HG03432 (cell line): ENCODE measurements around the gene NIPAL3.
"Not testable (repeated sequence)": the region's sequence is repeated elsewhere in the genome, so short reads cannot be mapped to it uniquely, and the experiment has no call there.

Experiments used
- ATAC-seq: cut with Tn5 transposase; IDR thresholded peaks from one replicate; pipeline ENCODE4 v1.9.1; 2021; ENCODE audit warnings: mild to moderate bottlenecking, moderate library complexity; ENCODE audit not compliant: unreplicated experiment

NIPAL3 gene

DNA sequence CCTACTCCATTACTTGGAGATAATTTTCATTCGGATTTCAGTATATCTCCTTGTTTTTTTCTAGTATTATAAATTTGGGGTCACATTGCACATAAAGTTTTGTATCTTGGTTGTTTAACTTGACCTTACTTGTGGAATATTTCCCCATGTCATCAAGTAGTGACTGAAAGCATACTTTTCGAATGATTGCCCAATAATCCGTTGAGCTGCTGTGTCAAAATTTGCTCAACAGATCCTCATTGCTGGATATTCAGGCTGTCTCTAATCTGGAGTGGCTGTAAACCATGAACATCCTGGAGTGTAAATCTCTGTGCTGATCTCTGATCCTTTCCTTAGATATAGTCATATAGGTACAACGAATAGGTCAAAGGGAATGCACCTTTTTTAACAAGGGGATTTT is 4.9 kb downstream of the NIPAL3 start:
- ATAC-seq = no peak

DNA sequence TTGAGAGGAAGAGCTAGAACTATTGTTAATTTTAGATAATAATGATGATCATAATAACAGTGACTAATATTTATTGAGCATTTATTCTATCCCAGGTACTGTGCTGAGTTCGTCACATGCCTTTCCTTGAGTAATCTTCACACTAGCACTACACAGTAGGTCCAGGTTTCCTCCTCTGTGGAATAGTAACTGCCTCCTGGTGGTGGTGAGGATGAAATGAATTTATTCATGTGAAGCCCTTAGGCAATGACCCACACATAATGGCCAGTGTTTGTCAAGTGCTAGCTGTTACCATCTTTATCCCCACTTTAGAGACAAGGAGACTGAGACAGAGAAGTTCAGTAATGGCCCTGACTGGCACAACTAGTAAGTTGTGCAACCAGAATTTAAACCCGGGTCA is 5.9 kb downstream of the NIPAL3 start:
- ATAC-seq = no peak

DNA sequence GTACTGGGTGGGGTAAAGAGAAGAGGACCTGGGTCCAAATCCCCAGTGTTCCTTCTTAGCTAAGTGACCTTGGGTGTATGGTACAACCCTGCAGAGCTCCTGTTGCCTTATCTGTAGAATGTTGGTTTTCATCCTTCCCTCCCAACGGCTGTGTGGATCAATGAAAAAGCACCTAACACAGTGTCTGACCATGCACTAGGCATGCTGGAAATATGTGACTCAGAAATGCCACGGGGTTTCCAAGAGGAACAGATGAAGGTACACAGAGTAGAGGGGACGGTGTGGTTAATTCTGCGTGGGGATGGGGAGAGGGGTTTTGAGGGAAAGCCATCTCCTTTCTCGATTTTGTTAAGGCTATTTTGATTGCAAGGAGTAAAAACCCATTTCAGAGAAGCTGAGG is 8.6 kb downstream of the NIPAL3 start:
- ATAC-seq = no peak

DNA sequence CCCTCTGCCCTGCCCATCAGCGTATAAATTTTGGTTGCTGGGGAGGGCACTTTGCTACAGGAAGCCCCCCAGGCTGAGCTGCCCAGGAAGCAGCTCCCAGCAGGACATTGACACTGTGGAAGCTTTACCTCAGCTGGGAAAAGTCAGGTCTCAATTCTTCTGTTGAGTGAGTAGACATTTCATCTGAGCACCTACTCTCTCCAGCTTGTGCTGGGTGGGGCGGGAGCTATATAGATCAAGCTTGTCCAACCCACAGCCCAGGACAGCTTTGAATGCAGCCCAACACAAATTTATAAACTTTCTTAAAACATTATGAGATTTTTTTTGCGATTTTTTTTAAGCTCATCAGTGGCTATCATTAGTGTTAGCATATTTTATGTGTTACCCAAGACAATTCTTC is 9.4 kb downstream of the NIPAL3 start:
- ATAC-seq = no peak

DNA sequence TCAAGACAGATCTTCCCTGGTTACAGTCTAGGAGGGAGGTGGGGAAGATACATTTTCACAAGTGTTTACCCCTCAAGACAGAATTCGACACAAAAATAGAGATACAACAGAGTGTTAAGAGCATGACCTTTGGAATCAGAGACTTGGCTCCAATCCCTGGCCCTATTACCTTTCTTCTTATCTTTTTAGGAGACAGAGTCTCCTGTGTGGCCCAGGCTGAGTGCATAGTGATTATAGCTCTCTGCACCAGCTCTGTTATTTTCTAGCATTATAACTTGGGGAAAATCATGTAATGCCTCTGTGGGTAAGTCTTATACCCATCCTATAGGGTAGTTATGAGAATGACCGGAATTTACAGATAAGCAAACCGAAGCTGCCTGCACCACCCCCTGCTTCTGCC is 9.8 kb downstream of the NIPAL3 start:
- ATAC-seq = no peak

DNA sequence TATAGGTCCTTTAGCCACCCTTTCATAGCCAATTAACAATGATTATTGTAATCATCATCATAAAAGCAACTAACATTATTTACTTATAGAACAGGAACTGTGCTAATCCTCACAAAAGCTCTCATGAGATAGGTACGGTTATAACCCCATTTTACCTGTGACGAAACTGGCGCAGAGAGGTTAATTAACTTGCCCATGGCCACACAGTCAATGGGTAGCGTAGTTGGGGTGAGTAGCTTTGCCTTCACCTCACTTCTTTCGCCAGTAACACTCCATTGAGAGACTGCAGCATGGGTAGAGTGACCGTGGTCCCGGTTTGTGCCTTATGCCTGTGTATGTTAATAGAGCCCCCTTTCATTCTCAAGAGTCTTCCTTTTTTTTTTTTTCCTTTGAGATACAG is 10.3 kb downstream of the NIPAL3 start:
- no peak for ATAC-seq

DNA sequence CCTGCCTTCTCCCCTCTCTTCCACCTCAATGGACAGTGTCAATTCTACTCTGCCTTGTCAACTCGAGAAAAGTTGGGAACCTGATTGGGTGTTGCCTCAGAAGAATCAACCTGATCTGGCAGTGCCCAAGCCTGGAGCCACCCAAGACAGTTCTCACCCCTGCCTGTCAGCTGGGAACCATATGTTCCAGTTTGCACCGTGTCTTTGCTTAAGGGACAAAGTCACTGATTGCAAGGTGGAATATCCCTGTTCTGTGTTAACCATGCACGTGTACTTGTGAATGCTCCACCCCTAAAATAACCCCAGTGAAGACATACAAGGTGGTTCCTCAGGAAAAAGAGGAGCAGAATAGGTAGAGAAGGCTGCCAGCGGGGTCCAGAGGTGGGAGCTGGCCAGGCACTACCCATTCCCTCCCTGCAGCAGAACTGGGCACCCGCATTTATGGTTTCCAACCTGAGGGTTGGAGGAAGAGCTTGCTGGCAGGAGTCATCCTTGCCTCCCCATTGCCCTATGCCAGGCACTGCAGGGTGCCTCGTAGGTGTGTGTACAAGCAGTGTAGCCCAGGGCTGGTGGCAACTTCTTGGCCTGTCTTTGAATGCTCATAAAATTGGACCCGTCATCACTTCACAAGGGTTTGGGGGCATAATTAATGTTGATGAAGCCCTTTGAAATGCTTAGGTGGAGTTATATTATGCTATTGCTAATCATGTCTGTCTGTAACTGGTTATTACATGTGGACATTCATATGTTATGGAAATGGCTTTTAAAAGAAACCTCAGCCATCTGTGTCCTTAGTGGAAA is 11.3 kb downstream of the NIPAL3 start:
- no peak for ATAC-seq

DNA sequence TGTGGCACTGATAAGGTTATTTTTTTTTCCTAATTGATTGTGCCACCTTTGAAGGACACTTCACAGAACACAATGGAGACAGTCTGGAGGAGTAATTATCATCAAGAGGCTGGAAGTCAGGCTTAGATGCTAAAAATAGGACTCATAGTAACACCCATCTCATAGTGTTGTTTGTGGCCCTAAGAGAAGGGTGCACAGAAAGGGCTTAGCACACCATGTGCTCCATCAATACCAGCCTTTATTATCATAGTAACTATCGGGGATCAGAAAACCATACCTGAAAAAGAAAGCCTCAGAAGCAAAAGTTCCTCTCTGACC is 11.9 kb downstream of the NIPAL3 start:
- ATAC-seq = no peak

DNA sequence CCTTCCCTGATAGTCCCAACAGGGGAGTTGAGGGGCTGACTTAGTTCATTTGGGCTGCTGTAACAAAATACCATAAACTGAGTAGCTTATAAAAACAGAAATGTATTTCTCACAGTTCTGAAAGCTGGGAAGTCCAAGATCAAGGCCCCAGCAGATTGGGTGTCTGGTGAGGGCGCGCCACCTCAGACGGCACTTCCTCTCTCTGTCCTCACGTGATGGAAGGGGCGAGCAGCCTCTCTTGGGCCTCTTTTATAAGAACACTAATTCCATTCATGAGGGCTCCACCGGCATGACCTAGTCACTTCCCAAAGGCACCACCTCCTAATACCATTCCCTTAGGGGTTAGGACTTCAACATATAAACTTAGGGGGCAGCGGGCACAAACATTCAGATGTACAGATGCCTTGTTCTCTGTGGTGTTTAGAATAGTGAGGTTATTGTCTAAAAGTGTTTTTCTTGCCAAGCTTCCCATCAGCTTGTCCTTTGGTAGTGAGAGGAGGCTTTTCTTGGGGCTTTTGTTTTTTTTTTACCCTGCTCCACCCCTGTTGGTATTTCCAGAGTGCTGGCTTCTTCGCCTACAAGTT is 20.3 kb downstream of the NIPAL3 start:
- no peak for ATAC-seq

DNA sequence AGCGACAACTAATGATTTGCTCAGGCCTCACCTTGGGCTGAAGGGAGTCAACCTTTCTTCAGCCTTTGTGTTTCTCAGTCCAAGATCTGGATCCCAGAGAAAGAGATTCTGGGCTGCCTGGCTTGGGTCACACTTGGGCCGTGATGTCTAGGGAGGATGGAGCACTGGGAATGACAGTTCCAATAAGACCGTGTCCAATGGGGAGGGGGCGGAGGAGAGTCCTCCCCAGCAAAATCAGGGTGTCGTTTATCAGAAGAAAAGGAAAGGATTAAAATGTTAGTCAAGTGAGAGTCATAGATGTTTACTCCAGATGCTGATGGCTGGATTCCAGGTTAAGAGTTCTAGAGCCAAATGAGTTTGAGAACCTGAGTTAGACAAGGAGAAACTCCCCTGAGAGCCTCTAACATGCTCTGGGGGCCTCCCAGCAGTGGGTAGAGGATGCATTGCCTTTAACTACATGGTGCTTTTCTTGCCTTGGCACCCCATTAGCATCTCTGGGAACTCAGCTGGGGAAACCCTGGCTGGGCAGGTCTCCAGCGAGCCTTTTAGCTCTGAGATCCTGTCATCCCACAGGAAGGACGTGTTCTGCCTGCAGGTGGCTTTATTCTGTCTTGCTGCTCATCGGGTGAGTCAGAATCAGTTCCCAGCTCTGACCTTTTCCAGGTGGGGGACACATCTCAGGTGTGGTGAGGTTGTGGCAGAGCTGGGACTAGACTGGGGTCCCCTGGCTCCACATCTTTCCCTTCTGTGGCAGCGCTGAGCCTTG is 22.2 kb downstream of the NIPAL3 start:
- ATAC-seq = no peak

DNA sequence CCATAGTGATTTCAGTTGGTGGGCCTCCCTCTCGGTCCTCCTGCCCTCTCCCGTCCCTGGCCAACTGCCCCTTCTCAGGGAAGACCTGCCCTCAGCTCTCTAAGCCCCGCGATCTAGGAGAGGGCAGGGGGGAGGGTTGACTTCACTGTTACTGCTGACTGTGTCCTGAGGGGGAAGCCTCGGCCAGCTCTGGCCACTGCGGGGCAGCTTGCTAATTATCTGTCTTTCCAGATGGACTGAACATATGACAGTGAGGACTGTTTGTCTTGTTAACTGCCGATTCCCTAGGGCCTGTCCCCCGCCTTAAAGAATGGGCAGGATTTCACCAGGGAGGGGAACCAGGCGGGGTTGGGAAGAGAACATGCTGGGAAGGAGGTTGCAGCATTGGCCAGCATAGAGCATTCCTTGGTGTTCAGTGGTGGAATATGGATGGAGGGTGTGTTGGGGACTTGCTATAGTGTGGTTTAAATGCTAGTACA is 22.9 kb downstream of the NIPAL3 start:
- ATAC-seq = no peak

DNA sequence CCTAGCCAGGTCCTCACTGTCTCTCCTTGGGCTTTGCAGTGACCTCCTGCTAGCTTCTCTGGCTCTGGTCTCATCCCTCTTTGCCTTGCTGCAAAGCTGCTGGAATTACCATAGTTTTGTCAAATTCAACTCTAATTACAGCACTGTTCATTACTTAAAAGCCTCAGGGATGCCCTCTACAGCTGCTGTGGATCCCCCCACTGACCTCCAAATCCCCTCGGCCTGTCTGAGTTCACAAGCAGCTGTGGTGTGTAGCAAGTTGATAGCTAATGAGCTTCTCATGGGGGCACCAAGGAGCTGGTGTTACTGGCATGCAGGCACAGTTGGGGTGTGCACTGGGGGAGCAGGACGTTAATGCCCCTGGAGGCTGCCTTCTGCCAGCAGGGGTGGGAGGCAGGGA is 24.8 kb downstream of the NIPAL3 start:
- ATAC-seq = no peak

DNA sequence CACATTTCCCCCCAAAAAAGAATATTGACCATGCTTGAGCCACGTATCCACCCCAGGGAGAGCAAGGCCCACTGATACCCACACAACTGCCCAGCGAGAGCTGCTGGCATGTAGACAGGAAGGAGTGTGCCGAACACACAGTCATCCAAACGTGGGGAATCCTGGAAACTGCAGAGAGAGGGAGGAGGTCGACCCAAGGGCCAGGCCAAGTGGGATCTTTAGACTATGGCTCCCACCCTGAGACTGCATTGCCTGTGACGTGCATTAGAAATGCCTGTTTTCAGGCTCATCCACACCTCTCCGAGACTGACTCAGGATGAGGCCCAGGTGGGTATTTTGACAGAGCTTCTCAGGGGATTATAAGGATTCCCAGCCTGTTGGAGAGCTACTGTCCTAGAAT is 25.9 kb downstream of the NIPAL3 start:
- ATAC-seq = no peak

DNA sequence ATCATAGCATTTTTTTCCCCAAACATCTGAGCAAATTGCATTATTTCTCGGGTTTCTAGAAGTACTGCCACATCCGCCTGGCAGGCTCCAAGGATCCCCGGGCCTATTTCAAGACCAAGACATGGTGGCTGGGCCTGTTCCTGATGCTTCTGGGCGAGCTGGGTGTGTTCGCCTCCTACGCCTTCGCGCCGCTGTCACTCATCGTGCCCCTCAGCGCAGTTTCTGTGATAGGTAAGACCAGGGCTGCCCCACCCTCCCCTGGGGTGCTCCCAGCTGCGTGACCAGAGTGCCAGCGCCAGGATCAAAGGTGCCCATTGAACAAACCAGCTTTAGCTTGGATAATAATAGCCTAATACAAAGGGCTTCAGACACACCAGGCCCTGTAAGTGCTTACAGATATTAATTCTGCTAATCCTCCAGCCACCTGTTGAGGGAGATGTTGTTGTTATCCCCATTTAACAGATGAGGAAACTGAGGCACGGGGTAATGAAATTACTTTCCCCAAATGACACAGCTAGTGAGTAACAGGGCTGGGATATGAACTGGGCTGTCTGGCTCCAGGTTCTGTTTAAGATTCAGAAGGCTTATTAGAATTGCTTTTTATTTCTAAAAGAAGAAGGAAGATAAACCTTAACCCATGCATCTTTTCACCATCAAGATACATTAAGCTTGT is 26.5 kb downstream of the NIPAL3 start:
- no peak for ATAC-seq

DNA sequence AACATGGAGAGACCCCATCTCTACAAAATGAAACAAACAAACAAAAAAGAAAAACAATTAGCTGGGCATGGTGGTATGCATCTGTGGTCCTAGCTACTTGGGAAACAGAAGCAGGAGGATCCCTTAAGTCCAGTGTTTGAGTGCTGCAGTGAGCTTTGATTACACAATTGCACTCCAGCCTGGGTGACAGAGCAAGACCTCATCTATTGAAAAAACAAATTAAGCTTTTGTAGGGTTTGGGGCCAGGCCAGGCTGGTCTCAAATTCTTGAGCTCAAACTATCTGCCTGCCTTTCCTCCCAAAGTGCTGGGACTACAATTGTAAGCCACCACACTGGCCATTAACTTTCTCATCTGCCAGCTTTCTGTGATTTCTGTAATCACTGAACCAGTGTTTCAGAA is 27.2 kb downstream of the NIPAL3 start:
- no peak for ATAC-seq

DNA sequence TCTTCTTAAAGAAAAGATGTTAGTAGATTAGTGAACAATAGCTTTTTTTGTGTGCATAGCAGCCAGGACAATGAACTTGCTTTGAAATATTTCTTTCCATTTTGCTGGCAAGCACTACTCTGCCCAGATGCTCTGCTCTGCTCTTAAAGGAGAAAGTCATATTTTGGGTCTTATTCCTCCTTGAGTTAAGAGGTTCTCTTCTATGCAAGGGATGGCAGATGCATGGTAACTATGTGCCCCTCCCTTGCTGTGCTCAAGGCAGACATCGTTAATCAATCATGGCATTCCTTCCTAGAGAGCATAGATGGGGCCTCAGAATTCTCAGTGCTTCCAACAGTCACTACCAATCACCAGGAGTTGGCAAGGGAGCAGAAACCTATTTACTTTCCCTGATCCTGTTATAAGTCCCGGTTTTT is 27.6 kb downstream of the NIPAL3 start:
- ATAC-seq = no peak

DNA sequence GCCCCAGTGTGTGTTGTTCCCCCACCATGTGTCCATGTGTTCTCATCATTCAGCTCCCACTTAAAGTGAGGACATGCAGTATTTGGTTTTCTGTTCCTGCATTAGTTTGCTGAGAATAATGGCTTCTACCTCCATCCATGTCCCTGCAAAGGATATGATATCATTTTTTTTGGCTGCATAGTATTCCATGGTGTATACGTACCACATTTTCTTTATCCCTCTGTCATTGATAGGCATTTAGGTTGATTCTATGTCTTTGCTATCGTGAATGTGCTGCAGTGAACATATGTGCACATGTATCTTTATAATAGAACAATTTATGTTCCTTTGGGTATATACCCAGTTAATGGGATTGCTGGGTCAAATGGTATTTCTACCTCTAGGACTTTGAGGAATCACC is 30.8 kb downstream of the NIPAL3 start:
- ATAC-seq = not testable (repeated sequence)

DNA sequence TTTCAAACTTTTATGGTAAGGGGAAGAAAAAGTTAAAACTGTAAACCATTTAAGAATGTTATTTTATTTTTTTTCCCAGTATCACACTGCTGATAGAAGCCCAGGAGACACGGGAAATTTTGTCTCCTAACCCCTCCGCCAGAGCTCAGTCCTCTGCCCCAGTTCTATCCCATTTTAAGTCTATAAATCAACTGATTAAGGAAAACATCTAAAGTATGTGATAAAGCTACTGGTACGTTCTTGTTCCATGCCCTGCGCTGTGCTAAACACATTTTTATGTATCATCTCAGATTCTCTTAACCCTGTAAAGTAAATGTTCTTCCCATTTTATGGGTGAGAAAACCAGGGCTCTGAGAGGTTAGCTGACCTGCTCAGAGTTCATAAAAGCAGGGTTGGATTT is 34.7 kb downstream of the NIPAL3 start:
- ATAC-seq = no peak

DNA sequence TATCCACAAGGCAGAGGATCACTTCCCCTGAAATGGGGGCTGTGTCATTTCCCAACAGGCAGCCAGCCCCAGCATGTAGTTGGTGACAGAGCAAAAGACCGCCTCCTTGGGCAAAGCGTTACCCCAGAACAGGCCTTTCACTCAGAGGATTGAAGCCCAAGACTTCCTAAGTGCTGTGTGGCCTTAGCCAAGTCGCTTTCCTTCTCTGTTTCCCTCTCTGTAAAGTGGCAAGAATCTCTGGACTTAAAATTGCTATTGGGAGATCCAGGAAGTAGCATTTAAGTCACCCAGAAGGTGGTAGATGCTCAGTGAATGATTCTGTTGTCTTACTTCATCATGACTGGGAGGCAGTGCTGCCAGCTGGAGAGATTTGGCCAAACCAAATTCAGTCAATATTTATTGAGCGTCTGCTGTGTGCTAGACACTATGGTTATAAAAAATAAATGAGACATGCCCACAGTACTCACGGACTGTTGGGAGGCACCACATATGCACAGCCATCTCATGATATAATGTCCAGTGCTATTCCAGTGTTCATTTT is 35.3 kb downstream of the NIPAL3 start:
- ATAC-seq = no peak

DNA sequence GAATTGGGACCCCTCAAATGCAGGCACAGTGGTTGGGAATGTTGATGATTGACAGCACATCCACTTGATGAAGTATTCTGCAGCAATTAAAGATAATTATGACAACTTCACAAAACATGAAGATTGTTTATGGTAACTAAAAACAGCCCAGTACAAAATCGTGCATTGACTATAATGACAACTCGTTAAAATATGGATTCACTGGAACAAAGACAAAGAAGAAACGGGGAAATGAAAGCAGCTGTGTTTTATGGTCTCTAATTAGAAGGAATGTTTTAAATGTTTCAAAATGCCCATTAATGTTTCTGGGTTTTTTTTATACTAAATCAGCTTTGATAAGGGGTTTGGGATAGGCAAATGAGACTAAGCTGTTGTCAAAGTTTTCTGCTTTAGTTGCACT is 36.1 kb downstream of the NIPAL3 start:
- ATAC-seq = no peak

DNA sequence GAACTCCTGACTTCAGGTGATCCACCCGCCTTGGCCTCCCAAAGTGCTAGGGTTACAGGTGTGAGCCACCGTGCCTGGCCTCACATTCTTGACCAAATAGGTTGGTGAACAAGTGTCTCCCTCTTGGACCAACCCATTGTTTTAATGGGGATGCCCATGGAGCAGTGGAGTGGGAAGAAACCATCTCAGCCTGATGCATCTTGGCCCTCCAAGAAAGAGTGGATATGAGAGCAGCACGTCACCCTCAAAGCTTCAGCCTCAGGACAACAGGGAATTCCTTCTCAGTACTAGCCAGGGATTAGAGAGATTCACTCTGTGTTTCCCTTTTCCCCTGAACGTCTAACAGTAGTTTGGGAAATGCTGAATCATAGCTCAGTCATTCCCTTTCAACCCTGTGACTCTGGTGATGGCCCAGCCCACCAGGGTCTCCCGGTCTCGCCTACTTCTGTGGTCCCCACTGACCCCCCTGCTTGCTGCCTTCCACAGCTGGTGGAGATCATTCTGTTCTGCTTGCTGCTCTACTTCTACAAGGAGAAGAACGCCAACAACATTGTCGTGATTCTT is 37.4 kb downstream of the NIPAL3 start:
- ATAC-seq = no peak
